NCI-H2107 treated with DMSO at 0.1 percent for 48 hours (cell line): Measurements from ENCODE around the gene TAOK3.
A peak's percentile ranks its signal among the peaks of the same experiment; 100 is the strongest.

Experiments
- DNase-seq: peaks from one replicate; lab custom pipeline; 2025; ENCODE audit not compliant: unreplicated experiment; lab: John Stamatoyannopoulos, UW

Gene TAOK3

DNA sequence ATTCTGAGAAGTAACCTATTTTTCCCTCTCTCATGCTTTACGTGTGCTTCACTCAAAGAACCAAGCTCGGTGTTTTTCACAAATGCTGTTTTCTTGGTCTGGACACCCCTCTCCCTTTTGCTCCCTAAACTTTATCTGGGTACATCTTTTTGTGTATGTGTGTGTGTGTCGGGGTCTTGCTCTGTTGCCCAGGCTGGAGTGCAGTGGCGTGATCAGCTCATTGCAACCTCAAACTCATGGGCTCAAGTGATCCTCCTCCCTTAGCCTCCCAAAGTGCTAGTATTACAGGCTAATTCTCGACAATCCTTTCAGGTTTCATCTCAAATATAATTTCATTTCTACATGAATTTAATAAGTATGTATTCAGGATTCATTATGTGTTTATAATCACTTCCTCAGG, 153.6 kb downstream of the TAOK3 start:
- DNase-seq = no peak

DNA sequence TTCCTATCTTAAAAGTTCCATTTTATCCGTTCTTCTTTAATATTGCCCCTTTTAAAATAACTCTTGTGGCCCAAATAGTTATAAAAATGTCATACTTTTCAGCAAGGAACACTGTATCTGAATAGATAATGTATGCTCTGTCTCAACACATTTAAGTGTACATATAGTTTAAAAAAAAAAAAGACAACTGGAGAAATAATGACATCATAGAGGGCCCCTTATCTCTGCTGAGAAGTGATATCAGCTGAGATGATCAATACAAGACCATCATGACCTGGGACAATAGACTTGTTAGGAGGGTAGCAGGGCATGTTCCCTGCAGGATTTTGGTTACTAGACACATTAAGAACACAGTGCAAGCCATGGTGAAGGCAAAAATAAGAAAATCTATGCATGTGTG, 159.3 kb downstream of the TAOK3 start:
- no peak for DNase-seq

DNA sequence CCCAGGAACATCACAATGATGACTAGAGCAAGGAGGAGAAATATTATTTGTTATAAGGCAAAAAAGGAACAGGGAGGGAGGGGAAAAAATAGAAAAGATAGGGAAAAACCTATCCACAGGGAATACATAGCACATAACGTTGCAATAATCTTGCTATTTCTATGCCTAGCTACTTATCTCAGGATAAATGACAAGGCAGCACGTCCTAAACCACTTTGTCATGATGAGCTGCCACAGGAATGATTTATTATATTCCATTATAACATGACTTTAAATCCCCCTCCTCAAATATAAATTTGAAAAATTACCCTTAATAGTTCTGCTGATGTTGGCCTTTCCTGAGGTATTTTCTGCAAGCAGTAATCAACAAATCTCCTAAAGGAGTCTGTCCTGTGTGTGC, 160.1 kb downstream of the TAOK3 start:
- DNase-seq = no peak

DNA sequence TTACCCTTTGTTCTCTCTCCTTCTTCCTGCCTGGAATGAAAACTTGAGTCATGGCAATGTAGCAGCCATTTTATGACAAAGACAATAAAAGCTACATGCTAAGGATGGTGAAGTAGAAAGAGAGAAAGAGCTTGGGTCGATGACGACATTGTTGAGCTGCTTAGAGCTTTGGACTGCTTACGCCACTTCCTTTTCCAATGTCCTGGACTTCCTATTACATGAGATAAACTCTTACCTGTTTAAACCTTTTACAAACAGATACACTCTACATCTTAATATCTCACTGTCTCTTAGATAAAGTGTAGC, 166.6 kb downstream of the TAOK3 start:
- DNase-seq = no peak

DNA sequence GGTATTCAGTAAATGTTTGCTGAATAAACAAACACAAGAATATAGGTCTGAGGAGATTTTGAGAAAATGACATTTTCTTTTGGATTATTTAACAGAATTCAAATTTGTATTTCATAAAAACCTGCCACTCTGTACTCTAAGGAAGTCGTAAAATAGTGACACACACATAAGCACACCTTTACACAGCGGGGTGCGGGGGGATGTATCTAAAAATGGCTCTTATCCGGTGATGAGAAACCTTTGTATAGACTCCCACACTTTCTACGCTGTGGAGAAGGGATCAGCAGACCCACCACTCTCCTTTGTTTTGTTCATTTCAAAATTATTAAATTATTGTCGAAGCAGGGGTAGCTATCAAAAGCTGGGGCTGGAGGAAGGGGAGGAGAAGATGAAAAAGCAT, 178.7 kb downstream of the TAOK3 start:
- no peak for DNase-seq

DNA sequence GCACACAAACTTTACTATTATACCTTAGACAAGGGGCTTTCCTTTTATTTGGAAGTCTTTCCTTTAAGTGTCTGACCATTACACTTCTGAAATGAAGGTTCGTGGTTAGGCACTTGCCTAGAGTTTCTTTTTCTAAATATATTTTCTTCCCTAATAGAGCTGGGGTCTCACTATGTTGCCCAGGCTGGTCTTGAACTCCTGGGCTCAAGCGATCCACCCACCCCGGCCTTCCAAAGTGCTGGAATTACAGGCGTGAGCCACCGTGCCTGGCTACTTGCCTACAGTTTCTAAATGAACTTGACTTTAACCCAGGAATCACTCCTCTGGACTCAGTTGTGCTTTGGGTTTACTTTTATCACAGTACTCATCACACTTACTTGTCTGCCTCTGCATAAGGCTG, 179.2 kb downstream of the TAOK3 start:
- DNase-seq = no peak

DNA sequence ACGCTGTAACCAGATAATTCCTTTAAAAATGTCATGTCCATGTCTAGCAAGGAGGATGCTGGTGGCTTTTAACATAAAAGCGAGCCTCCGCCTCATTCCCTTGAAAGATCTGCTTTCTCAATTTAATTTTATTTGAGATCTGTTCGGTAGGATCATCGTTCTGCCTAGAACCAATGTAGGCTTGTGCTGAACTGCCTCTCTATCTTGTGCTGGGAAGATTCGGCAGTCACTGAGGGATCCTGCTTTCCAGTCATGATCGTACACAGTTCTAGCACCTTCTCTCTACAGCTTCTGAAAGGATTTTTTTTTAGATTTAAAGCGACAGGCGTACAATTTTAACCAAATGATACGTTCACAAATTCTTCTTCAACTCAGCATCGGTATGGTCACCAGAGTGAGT, 182.4 kb downstream of the TAOK3 start:
- DNase-seq = peak; percentile 57

DNA sequence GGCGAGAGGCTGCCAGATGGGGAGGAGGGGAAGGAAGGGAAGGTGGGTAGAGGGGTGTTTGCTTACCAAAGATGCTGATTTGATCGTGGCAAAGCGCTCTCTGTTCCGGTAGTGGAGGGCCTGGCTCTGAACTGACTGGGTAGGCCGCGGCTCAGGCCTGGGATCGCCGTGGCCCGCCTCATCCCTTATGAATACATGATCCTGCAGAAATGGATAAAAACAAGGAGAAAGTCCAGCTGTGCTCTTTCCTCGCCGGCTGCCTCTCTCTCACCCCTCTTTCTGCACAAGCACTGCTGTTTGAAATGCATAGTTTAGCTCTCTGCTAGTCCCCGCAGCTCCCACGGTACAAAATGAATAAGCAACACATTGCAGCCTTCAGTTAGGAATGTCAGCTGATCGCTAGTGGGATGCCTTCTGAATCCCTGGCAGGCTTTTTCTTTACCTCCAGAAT, 182.9 kb downstream of the TAOK3 start:
- DNase-seq = peak; percentile 84

DNA sequence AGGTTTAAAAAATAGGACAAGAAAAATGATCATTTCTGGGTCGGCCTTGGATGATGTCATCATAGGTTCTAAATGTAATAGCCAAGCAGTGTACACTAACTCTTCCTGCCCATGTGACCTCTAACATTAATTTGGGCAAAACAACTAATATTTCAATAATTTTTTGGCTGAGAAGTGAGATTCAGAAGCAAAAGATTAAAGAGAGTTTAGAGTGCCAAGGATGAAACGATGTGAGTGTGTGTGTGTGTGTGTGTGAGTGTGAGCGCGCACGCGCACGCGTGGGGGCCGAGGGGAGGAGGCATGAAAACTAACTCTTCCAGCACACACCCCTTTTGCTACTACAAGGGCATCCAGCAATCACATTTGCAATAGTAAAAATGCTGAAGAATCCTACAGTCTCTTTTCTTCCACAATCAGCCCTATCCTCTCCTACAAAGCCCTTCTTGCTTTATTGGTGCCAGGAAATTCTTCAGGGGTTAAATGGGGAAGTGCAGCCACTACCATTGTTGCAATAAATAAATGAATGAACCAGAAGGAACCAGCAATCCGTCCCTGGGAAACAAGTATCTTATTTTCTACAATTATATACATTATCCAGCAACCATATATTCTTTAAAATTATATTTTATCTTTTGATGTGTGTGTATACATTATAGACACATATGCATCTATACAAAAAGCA, 183.9 kb downstream of the TAOK3 start:
- DNase-seq = peak; percentile 45

DNA sequence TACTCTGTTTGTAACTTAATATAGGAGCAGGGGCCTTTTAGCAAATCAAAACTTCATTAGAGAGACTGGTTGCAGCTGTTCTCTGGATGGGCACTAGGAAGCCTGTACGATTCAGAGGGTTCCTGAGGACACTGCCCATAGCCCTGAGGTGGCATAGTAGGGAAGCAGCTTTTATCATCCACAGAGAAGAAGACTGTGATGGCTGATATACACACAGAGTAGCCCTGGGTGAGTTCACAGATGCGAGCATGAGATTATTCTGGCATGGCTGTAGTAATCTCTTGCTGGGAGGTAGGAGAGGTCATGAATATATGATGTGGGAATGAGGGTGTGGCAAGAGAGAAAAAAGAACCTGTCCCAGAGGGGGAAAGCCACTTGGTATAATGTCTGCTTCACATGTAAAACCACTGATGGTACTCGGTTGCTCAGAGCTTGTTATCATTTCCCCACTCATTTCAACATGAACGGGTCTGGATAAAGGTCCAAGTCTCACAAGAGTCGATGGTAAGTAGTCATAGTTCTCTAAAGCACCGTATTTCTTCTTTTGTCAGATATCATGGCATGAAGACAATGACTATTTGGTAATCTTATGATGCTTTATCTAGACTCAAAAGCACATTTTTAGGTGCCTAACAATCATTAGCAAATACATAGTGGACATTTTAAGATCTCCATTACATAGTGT, 184.8 kb downstream of the TAOK3 start:
- peak; percentile 46 for DNase-seq

DNA sequence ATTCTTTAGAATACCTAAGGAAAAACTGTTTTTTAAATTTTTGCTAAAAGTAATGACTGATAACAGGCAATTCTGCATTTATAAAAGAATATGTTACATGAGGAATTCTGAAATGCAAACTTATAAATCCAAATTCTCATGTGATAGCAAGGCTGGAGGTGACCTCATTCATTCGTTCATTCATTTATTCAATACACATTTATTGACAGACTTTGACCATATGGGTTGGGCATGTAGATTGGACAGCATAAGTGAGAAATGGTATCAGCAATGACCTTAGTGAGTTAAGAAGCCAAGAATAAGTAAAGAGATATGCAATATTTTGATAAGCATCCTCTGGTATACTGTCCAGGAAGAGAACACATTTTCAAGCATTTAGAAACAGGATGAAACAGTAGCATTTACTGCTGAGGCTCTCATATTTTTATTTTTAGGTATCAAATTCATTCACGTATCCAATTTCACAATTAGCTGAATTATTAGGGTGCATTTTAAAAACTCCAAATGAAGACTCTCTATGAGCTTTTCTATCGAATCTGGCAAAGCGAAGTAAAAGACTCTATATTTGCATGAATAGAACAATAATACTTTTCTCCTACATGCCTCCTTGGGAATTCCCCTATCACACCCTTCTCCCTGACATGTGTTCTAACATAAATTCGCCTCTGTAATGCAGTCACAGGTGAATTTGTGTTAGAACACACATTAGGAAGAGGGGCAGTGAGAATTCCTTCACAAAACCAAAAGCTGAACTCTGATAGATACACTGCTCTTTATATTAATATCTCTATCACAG, 186.9 kb downstream of the TAOK3 start:
- DNase-seq = no peak

DNA sequence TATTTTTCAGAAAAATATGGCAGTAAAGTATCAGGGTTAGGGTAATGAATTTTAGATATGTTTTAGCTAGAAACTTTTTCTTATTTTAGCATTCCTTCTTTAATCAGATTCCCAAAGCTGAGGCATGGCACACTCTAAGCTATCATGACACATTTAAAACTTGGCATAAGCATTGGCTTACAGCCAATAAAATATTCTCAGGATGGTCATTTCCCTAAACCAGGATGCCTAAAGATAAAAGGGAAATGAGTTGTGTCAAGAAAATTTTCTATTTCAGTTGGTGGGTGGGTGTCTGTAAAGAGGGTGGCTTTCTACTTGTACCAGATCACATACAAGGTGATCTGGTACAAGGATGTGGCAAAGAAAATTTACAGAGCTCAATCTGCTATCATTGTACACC, 189.0 kb downstream of the TAOK3 start:
- DNase-seq = no peak

DNA sequence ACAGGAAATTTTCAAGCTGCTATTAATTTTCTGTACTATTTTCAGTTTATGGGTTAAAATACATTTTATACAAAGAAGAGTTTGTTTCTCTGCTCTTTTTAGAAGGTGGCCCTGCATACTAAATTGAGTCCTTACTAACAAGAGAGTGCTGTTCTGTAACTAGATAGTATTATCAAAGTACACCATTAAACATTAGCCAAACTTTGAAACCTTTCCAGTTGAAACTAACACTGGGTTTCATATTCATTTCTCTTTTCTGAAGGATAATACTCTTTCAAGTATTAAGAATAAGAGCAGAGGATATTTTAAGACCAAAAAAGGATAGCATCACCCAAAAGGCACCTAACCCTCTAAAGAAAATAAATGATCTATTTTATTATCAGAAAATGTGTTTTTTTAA, 189.6 kb downstream of the TAOK3 start:
- DNase-seq = no peak

DNA sequence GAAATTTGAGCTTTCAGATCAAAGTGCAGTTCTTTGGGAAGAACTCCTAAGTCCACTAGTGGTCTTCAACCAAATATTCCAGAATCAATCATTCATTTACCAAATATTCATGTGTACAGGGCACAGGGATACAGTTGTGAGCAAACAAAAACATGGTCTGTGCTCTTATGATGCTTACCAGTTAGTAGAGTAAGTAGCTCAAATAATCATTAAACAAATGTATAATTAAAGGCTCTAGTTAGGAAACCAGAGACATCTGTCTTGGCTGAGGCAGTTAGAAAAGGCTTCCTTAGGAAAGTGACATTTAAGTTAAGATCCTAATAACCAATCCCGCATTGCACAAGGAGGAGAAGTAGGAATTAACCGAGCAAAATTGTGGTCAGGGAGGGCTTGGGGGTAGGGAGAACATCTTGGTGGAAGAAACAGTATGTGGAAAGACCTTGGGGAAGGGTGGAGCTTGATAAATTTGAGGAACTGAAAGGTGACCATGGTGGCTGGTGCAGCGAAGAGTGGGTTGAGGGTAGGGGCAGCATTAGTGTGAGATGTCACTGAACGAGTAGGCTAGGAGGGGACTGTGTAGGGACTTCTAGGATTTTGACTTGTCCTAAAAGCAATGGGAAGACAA, 196.8 kb downstream of the TAOK3 start:
- no peak for DNase-seq

DNA sequence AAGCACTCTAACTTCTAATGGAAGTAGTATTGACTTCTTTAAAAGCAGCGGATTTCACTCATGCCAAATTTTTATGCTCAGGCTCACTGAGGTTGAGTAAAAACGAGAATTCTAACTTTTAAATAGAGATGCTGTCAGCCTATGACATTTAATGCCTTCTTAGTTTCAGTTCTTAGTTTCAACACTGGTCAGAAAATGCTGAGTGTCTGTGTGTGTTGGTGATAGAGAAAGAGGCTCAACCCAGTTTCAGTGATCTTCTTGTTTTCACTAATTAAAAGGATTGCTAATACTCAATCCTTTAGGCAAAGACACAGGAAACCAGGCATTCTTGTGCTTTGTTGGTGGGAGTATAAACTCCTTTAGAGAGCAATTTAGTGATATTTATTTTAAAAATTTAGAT, 205.8 kb downstream of the TAOK3 start:
- no peak for DNase-seq

DNA sequence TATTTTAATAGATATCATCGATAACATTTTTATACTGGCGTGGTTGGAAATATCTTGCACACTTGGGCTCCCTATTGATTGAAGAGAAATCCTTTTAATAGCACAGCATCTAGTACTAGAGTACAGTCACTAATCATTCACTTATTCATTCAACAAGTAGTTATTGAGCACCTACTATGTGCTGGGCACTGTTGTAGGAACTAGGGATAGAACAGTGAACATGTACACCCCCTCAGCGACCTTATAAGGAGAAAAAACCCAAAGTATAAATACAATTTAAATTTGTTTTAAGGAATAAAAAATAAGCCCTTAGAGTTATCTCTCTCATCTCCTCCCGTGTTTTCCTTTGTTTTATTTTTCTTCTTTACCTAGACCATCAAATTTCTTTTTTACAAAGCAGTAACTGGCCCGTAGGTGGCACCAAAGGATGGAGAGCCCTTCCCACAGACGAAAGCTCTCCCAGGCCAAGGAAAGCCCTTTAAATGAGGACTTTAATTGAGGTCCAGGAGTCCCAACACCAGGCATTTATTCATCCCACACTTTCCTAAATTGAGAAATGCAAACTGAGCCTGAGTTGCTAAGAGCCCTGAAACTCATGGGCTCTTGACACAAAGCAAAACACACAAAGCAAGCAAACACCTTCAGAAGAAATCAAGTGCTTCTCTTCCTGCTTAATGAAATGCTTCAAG, 207.8 kb downstream of the TAOK3 start:
- peak; percentile 49 for DNase-seq

DNA sequence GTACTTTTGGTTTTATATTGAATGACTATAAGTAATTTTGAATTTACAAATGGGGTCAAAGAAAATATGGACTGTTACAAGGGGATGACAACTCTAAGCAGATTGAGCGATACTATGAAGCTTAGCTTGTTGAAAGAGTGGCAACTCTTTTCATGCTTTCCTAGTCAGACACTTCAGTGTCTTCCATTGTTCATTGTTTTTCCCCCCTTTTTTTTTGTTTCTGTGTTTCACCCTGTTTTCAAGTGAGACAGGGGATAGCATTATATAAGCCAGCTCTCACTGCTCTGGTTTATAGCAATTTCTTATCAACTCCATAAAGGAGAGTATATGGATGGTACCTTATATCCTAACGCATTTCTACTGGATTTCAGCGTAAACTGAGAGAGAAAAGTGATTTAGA, 212.2 kb downstream of the TAOK3 start:
- no peak for DNase-seq

DNA sequence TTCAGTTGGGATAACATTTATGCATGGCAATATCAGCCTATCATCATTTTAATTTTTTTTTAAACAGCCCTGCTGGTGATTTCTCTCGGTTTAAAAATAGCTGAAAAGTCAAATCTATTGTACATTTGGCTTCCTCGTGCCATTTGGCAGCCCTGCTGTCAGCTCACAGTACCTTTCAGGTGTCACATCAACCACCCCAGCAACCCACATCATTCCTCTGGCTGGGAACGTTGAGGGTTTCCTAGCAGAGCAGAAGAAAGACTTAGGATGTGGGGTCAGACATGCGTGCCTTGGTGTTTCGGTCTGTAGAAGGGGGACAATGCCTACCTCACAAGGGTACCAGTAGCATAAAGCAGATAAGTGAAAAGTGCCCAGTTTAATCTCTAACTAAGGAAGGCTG, 221.0 kb downstream of the TAOK3 start:
- no peak for DNase-seq

DNA sequence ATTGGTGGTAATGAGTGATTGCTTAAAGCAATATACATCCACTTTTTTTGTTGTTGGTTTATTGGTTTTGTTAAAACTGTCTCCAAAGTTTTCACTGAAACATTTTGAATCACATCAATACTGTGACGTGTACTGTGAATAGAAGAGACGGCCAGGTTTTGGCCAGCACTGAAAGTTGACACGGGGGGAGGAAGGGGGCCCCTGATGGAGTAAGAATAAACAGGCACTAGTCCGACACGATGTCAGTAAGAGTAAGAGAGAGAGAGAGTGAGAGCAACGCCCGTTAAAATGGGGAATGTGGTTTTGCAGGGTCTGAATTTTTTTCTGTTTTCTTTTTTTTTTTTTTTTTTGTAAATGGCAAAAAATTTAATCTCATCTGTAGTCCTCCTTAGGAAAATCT, 222.1 kb downstream of the TAOK3 start:
- no peak for DNase-seq

DNA sequence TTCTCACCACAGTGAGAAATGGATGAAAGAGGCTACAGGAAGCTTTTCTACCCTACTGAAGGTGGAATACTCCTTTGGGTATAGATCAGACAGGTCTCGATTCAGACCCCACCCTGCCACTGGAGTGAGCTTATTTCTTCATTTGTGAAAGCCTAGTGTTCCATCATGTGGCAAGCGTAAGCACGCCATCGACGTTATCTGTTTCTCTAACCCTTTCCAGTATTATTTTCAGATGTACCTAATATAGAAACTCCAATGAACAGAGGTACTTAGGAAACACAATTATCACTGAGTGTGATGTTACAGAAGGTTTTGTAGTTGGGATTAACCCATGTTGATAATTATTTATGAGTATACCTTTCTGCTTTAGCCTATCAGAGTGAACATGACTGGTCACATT, 224.4 kb downstream of the TAOK3 start:
- no peak for DNase-seq

DNA sequence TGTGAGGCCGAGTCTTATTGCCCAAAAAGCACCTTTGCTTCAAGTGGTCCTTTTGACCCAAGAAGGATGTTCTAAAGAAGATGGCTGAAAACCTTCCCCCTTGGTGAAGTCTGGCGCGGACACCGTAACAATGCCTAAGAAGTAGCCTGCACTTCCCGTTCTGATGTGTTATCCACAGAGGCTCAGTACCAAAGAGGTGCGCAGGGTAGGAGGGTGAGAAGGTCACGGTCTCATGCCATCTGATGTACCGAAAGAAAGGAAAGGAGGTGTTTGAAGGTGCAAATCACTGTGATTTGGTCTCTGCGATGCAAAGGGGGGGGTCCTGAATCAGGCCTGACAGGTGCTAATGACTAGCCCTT, 226.9 kb downstream of the TAOK3 start:
- no peak for DNase-seq
